Activated CD4-positive, alpha-beta T cell treated with anti-CD3 and anti-CD28 coated beads, Interleukin-2, amount 50 U/mL, for 4 hours (primary cell): ENCODE results near the gene PCED1B.
A peak's percentile ranks its signal among the peaks of the same experiment; 100 is the strongest.

Experiments used
- DNase-seq, 2 experiments: peaks; one replicate each; pipeline ENCODE4 v3.0.0-alpha.2; 2020

PCED1B gene

DNA sequence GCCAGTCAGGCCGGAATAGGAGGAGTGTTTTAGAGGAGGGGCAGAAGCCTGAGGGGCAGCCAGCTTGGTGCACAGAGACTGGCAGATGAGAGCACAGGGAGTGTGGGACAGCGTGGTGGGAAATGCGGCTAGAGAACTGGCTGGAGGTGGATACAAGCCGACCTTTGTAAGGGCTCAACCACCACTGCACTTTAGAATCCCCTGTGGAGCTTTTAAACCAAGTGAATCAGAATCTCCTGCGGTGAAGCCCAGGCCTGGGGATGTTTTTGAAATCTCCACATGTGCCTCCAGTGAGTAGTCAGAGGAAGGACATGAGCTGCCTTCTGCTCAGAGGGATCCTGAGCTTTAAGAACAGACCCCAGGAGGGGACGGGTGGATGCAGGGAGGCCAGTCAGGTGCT, 10.9 kb upstream of the PCED1B start:
- no peak for DNase-seq

DNA sequence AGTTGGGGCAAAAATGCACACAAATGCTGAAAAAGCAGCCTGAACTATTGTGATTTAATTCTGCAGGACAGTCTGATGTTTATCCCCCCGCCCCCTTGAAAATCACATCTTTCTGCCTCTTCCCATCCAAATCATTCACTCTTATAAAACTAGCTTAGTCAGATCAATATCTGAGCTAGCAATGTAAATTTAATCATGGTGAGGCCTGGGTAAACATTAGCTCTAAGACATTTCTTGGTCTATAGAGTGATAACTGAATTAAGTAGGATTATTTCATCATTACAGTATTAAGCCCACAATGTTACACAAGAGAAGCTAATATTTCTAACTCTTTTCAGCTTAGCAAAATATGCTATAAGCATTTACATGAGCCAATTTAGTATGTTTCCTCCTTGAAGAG, 9.1 kb upstream of the PCED1B start:
- no peak for DNase-seq

GRCh38 chr12:47071241-47071852, 8.1 kb upstream of the PCED1B start:
- DNase-seq: no peak

- DNase-seq: no peak
These were observed 5.5 kb upstream of the PCED1B start for GRCh38 chr12:47073951-47074350.

DNA sequence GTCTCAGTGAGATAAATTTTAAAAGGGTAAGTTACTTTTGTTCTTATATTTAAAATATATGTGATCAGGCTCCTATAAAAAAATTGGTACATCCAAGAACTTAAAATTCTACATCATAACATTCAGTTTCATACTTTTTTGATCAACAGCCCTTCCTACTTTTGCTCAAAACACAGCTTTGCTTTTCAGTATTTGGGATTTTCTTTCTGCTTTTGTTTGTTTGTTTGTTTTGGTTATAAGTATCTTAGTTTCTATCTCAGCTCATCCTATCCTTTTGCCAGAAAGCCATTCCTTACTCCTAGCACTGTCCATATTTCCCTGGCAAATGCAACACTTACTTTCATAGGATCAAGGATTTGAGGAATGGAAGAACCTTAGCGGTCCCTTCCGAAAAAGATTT, 4.7 kb upstream of the PCED1B start:
- DNase-seq: no peak

DNA sequence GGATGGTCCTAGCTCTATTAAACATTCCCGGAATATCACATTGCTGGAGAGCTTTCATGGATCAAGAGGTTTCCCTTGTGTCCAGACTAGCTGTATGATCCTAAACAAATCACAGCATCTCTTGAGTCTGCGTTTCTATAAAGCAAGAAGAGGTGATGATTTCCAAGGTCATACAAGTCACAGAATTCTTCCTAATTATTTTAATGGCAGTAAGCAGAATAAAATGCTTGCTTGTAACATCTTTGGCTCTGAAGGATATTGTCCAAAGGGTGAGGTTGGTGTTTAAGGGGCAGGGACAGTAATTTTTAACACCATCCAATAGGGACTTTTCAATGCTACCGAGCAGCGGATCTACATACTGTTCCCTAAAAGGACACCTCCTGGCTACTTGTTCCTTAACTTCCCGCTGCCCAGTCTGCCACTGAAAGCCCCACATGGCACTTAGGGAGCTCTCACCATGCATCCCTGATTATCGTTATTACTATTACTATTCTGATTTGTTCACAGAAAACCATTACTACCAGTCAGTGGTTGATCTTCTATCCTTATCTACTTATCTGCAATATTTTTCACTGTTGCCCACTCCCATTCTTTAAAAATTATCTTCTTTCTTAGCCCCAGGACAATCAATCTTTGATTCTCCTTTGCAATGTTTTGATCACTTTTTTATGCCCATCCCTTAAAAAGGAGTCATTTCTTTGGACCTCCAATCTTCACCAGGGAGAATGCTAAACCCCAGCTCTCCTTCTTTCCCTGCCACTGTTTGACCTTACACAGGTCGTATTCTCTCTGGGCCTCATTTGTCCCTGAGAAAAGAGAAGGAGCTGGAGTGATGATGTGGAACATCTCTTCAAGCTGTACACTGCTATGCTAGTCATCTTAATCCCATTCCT, 4.0 kb upstream of the PCED1B start:
- DNase-seq: no peak

GRCh38 chr12:47077206-47078085, 2.0 kb upstream of the PCED1B start:
- no peak for DNase-seq

DNA sequence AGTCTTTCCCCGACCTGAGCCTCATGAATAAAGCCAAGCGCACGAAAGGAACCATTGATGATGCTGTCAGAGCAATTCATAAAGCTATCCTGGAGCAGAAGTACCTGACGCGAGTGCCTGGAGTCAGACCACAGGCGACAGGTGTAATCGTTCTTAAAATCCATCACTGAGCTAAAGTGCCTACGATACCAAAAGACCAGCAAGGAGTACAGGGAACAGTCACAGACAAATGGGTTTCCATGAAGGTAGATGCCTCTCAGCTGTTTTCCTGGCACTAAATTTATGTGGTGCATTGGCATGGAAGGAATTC, 1.4 kb upstream of the PCED1B start:
- no peak for DNase-seq

DNA sequence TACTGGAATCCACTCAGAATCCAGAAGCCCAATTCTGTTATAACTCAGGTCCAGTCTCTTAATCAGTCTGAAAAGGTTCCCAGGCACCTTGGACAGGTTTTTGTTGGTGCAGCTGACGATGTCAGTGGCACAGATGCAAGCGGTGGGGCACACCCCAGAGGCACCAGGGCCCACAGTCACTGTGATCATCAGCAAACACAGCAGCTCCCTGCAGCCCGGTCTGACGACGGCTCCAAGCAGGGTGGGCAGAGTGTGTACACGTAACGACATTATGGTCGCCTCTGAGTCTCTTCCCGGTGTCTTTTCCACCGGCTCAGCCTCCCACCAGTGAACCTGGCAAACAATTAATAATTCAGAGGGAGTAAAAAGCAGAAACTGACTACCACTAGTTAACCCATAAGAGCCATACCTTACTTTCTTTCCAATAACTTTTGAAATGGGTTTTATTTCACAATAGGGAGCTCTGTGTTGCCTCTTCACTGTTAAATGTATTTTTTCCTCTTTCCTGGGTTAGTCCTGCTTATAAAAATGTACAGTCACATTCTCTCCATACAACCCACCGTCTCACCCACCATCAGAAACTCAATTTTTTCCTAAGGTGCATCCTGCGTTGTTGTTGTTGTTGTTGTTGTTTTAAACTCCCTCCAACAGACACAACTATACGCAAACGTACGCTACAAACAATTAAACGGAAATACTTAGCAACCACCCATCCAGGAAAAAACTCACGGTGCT, 521 bp upstream of the PCED1B start:
- peak; percentile 18 to 26 for DNase-seq

DNA sequence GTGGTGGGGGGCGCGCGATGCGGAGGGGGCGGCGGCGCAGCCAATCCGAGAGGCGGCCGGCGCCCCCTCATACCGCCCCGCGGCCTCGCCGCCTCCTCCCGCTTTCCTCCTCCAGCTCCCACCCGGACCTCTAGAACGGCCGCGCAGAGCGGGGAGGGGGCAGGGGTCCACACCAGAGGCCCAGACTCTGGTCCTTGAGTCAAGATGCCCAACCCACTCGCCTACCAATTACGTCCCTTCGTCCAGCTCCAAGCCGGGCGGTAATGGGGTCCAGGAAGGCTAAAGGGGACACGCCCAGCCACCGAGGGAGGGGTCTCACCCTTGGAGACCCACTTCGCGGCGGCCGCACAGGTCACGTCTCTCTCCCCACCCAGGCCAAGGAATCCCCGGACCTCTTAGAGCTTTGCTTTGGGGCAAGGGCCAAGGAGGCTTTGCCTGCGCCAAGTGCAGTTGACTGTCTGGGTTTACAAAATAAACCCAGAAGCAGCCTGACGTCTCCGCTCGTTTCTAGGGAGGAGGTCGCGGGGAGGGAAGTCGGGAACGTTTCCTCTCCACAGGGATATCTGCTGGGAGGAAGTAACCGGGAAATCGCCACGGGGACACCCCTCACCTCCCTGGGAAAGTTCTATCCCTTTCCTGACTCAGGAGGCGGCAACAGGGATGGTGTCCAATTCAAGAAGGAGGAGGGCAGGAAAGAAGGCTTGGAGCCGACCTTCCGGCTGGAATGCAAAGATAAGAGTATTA, 732 bp downstream of the PCED1B start:
- peak; percentile 22 to 27 for DNase-seq

GRCh38 chr12:47080725-47081502, 1.5 kb downstream of the PCED1B start:
- peak; percentile 35 for DNase-seq

DNA sequence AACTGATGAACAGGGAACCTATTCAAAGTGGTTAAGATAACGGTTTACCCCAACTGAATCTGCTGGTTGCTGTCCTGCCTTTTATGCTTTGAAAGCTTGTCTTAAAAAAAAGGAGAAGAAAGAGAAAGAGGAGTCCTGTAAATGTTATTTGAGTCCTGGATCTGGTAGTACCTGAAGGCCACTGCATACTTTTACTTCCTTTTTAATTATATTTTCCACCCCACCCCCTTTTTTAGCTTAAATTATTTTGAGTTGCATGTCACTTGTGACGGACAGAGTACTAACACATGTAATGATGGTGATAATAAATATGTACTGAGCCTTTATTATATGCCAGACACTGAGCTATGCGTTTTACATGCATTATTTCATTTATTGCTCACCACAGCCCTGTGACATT, 2.9 kb downstream of the PCED1B start:
- DNase-seq: no peak

DNA sequence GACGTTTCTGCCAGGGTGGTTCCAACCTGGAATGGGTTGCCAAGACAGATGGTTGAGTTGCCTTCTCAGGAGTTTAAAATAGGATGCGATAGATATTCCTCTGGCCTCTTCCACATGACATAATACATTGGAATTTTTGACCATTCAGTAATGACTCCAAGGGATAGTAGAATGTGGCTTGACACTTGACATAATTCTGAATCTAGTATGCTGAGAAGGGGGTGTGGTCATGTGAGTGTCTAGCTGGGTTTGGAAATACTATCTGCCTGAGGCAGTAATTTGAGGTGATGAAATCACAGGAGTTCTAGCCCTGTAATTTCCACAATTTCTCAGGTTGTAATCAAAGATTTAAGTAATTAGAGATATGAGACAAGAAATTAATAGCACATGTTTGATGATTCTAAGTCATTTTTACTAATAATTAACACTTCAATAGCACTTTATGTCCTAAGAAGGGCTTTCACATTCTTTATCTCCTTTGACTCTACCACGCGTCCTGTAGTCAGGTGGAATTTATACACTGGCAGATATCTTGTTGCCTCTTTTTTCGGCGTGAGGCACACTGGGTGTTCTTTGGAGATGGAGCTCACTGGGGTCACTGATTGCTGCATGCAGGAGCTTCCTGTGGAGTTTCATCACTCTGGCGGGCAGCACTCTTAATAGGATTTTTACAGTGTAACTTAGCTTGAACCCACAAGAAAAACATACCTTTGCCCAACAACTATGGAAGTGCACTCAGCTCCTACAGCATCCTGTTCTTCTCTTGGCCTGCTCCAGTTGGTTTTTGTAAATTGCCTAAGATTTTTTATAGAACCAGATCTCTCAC, 3.6 kb downstream of the PCED1B start:
- DNase-seq: no peak

GRCh38 chr12:47084172-47084571, 4.8 kb downstream of the PCED1B start:
- DNase-seq: no peak

DNA sequence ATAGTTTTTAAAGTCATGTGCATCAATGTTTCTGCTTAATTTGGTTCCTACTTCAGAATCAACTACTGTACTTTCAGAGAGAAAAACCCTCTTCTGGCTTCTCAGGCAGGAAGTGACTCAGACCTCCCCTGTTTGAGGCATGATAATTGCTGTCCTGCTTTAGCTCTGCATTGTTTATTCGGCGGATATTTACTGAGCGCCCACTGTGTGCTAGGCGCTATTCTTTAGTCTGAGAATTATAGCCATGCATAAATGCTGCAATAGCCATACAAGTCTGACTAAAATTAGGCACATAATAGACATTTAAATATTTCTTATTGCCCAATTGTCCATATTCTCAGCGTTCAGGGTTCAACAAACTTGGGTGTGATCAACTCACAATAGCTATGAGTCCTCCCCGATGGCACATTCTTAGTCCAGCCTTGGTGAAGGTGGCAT, 6.4 kb downstream of the PCED1B start:
- DNase-seq: peak; percentile 19 to 34

DNA sequence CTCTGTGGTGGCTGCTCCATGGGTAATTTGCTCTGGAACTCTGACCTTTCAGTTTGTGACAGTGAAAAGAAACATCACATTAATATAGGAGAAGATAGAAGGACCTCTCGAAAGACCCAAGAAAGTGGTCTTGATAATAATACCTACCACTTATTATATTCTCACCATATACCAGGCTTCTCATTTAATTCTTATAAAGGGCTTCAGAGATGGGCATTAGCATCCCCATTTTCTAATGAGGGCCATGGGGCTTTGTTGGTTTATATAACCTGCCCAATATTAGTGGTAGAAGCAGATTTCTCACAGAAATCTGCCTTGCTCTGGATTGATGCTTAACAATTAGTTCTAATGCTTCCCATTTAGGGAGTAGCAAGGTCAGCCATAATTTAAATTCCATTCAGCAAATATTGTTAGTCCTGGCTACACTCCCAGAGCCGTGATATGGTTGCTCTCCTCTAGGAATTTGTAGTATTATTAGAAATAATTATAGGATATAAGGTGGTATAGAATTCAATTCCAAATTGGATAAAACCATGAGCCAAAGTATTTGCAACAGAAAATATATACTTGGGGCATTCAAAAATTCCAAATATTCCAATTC, 7.8 kb downstream of the PCED1B start:
- DNase-seq: no peak

GRCh38 chr12:47088021-47088944, 8.9 kb downstream of the PCED1B start:
- no peak for DNase-seq

DNA sequence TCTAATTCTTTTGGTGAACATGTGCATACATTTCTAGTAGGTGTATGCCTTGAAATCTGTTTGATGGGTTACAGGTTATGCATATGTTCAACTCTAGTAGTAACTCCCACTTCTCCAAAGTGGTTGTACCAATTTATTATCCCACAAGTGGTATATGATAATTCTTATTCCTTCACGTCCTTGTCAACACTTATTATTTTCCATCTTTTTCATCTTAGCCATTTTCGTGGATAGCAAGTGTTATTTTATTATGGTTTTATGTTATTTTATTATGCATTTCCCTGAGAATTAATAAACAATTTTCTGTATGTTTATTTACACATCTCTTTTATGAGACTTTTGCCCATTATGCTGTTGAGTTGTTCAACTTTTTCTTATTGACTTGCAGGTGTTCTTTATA, 11.6 kb downstream of the PCED1B start:
- DNase-seq: no peak

DNA sequence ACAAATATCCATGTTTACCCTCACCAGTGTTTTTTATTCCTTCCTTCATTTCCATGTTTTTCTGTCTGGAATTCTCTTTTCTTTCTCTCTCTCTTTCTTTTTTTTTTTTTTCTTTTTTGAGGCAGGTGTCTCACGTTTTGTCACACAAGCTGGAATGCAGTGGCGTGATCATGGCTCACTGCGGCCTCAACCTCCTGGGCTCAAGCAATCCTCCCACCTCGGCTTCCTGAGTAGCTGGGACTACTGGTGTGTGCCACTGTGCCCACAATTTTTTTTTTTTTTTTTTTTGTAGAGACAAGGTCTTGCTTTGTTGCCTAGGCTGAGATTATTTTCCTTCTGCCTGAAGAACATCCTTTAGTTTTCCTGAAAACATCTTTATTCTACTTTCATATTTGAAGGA, 15.4 kb downstream of the PCED1B start:
- no peak for DNase-seq
